ENCODE measurements around the gene GCSAM. TPM values are rescaled to one million over a fixed set of nuclear protein-coding genes. Genes with fewer than 3 reads are reported as not detected.

Gene GCSAM
- 0.81 TPM in 1 of 2 replicates, not detected in the other for total RNA-seq

GRCh38 chr3:112132975-112133448, at the start of gene GCSAM:
Gene GCSAM (minus strand): TSS chr3:112133248. CDS start chr3:112133120, 128 bp downstream.

GRCh38 chr3:112086076-112086854, 46.8 kb downstream of the GCSAM start, which contains the start of gene C3orf52:
Gene C3orf52 (plus strand): TSS chr3:112086389. CDS start chr3:112086408, 19 bp downstream.

Other genes starting within 250 kb of the GCSAM start
- 18.4 and 24.0 TPM in 2 replicates for gene ABHD10, start 154.2 kb downstream of the GCSAM start, total RNA-seq
- not detected in 2 replicates for gene TAGLN3, start 134.3 kb downstream of the GCSAM start, total RNA-seq
- not detected in 2 replicates for gene TMPRSS7, start 98.5 kb downstream of the GCSAM start, total RNA-seq
- 1.6 TPM in 2 replicates for gene C3orf52, start 46.9 kb downstream of the GCSAM start, total RNA-seq
- gene SLC9C1, start 161.0 kb upstream of the GCSAM start, total RNA-seq: 0.16 TPM in 1 of 2 replicates, not detected in the other
- 22.0 and 42.0 TPM in 2 replicates for gene CD200, start 199.9 kb upstream of the GCSAM start, total RNA-seq

Measured in cardiac atrium fibroblast (primary cell).